MM.1S (cell line): ENCODE results near the gene KLHL28.

Experiments used
- DNase-seq: peaks from one replicate; pipeline ENCODE4 v3.0.0-alpha.2; 2015
- H2AFZ ChIP-seq: fragments of 300-600 bp; sonication (generic); 2 replicates; pipeline ENCODE4 v1.6.0; 2016; ENCODE audit warnings: antibody characterized with exemption, low read length
- H3F3A ChIP-seq: fragments of 300-600 bp; sonication (generic); 2 replicates; pipeline ENCODE4 v1.6.1; 2016; ENCODE audit warnings: mild to moderate bottlenecking, antibody characterized with exemption, low read length, moderate library complexity, mixed read lengths; ENCODE audit not compliant: insufficient read depth
- H3K27ac ChIP-seq: fragments of 300-600 bp; sonication (generic); 2 replicates; pipeline ENCODE4 v1.5.1; 2016; ENCODE audit warnings: mild to moderate bottlenecking, low read length
- H3K27me3 ChIP-seq: fragments of 300-600 bp; sonication (generic); replicated peaks from 2 replicates; pipeline ENCODE4 v1.6.0; 2016; ENCODE audit warnings: low read length; ENCODE audit not compliant: insufficient read depth
- H3K36me3 ChIP-seq: fragments of 300-600 bp; sonication (generic); replicated peaks from 2 replicates; pipeline ENCODE4 v1.6.1; 2016; ENCODE audit warnings: mild to moderate bottlenecking, low read length, mixed read lengths; ENCODE audit not compliant: insufficient read depth
- H3K4me1 ChIP-seq: fragments of 300-600 bp; sonication (generic); 2 replicates; pipeline ENCODE4 v1.6.1; 2016; ENCODE audit warnings: low read length, mixed read lengths
- H3K4me2 ChIP-seq: fragments of 300-600 bp; sonication (generic); 2 replicates; pipeline ENCODE4 v1.6.0; 2016; ENCODE audit warnings: low read depth, low read length
- H3K4me3 ChIP-seq: fragments of 300-600 bp; sonication (generic); 2 replicates; pipeline ENCODE4 v1.5.1; 2016; ENCODE audit warnings: low read length, mixed read lengths
- H3K79me2 ChIP-seq: fragments of 300-600 bp; sonication (generic); 2 replicates; pipeline ENCODE4 v1.6.1; 2016; ENCODE audit warnings: mixed run types, low read length, mixed read lengths
- H3K9ac ChIP-seq: fragments of 300-600 bp; sonication (generic); 2 replicates; pipeline ENCODE4 v1.6.1; 2016; ENCODE audit warnings: low read length, mixed read lengths
- H3K9me2 ChIP-seq: fragments of 300-600 bp; sonication (generic); replicated peaks from 2 replicates; pipeline ENCODE4 v1.6.1; 2016; ENCODE audit warnings: mild to moderate bottlenecking, low read length, mixed read lengths; ENCODE audit not compliant: insufficient read depth
- H3K9me3 ChIP-seq: fragments of 300-600 bp; sonication (generic); replicated peaks from 2 replicates; pipeline ENCODE4 v1.6.1; 2016; ENCODE audit warnings: mild to moderate bottlenecking, low read length, mixed read lengths; ENCODE audit not compliant: insufficient read depth
- H4K20me1 ChIP-seq: fragments of 300-600 bp; sonication (generic); 2 replicates; pipeline ENCODE4 v1.6.1; 2016; ENCODE audit warnings: mild to moderate bottlenecking, low read length, moderate library complexity, mixed read lengths; ENCODE audit not compliant: insufficient read depth
- EZH2 ChIP-seq: fragments of 300-600 bp; sonication (generic); optimal IDR thresholded peaks from 2 replicates; pipeline ENCODE3; 2017; ENCODE audit warnings: low read depth, mild to moderate bottlenecking, antibody characterized with exemption, low read length, mixed read lengths
- EZH2phosphoT487 ChIP-seq: fragments of 300-600 bp; sonication (generic); IDR thresholded peaks from 2 replicates; pipeline ENCODE4 v1.6.1; 2018; ENCODE audit warnings: antibody characterized with exemption, low read length
- TF ChIP-seq, protein P1 (sequence below): fragments of 300-600 bp; sonication (generic); IDR thresholded peaks from 2 replicates; pipeline ENCODE4 v1.5.1; 2016; ENCODE audit warnings: antibody characterized with exemption, low read length, mixed read lengths

KLHL28 gene

DNA sequence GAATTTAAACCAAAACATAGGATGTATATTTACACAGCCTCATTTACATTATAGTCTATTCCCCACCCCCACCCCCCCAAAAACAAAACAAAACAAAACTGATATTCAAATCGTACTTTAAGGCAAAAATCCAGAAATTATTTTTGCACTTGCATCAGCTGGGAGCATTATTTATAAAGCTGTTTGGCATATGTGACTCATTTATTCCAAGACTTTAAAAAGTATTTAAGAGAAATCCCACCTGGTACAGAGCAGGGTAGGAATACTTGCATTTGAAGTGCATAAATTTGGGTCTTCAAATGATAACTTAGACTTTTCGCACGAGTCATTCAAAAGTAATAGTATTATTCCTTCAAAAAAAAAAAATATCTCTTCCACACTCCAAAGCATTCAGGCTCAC is 1.1 kb downstream of the KLHL28 start:
- H3K4me2 ChIP-seq = peak overlapping the region; percentile 63
- H3K27me3 ChIP-seq = no peaks in the 10 kb centered on the region
- no peaks in the 10 kb centered on the region for H4K20me1 ChIP-seq
- H3K27ac ChIP-seq = peak overlapping the region; percentile 88; the same call in 1 of the 2 replicates
- peaks cover 63% of the 10 kb centered on the region for H3K79me2 ChIP-seq
- peak overlapping the region; percentile 88 for H3K4me3 ChIP-seq
- H3K9ac ChIP-seq = peak overlapping the region; percentile 80; the same call in 1 of the 2 replicates
- 0 out of 2 replicates have a peak, but pooled peaks cover 12% of the 10 kb centered on the region for H3F3A ChIP-seq
- DNase-seq = no peak
- H3K9me3 ChIP-seq = no peaks in the 10 kb centered on the region
- H3K36me3 ChIP-seq = no peaks in the 10 kb centered on the region
- no peak overlapping the region for H2AFZ ChIP-seq
- TF ChIP-seq EZH2 = no peak
- TF ChIP-seq EZH2phosphoT487 = no peak
- peaks cover 10% of the 10 kb centered on the region; the same call in 1 of the 2 replicates for H3K4me1 ChIP-seq
- H3K9me2 ChIP-seq = no peaks in the 10 kb centered on the region

DNA sequence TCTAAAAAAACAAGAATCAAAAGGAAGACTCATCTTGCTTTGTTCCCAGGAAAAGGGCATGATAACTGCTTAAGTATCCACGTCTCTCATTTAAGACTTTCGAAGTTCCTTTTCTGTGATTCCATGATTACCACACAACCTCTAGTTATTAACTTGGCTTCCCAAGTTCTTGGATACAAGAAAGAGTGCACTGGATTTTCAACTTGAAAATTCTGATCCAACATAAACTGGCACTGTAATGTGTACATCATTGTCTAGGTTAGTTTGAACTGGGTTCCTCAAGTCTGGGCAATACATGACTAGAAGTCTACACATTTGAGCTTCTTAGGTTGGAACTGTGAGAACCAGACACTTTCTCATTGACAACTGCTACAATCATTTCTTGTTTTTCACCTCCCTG is 1.6 kb downstream of the KLHL28 start:
- Histone ChIP-seq H3K36me3 (no peaks in the 10 kb centered on the region), H3K27ac (no peak overlapping the region; the same call in 1 of the 2 replicates), H3K4me2 (peak overlapping the region; percentile 63), H3K4me1 (peaks cover 10% of the 10 kb centered on the region; the same call in 1 of the 2 replicates), H3K9ac (no peak overlapping the region; the same call in 1 of the 2 replicates), H3K27me3 (no peaks in the 10 kb centered on the region), H2AFZ (no peak overlapping the region), H3K9me3 (no peaks in the 10 kb centered on the region), H3K9me2 (no peaks in the 10 kb centered on the region), H4K20me1 (no peaks in the 10 kb centered on the region), H3K4me3 (peak overlapping the region; percentile 88), H3K79me2 (peaks cover 67% of the 10 kb centered on the region), H3F3A (0 out of 2 replicates have a peak, but pooled peaks cover 12% of the 10 kb centered on the region)
- TF ChIP-seq EZH2phosphoT487 (no peak), EZH2 (no peak)
- TF ChIP-seq, protein P1, sequence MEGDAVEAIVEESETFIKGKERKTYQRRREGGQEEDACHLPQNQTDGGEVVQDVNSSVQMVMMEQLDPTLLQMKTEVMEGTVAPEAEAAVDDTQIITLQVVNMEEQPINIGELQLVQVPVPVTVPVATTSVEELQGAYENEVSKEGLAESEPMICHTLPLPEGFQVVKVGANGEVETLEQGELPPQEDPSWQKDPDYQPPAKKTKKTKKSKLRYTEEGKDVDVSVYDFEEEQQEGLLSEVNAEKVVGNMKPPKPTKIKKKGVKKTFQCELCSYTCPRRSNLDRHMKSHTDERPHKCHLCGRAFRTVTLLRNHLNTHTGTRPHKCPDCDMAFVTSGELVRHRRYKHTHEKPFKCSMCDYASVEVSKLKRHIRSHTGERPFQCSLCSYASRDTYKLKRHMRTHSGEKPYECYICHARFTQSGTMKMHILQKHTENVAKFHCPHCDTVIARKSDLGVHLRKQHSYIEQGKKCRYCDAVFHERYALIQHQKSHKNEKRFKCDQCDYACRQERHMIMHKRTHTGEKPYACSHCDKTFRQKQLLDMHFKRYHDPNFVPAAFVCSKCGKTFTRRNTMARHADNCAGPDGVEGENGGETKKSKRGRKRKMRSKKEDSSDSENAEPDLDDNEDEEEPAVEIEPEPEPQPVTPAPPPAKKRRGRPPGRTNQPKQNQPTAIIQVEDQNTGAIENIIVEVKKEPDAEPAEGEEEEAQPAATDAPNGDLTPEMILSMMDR = no peak
- DNase-seq = no peak

DNA sequence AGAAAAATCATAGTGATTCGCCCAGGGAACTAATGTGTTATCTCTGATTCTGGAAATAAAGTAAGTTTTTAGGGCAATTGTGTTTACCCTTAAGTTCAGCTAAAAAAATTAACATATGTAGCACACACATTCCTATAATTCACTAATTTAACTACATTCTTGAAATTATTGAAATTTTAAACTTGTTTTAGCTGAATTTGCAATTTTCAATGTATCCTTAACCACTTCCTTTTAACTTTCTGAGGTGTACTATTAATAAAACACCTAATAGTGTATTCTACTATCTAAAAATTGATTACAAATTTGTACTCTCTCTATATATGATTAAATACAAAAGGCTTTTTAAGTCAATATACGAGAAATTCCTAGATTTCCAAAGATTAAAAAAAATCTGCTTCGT is 2.2 kb downstream of the KLHL28 start:
- no peak for DNase-seq
- peak overlapping the region; percentile 88 for H3K4me3 ChIP-seq
- no peaks in the 10 kb centered on the region for H3K27me3 ChIP-seq

More for the DNA sequence above, 2.2 kb downstream of the KLHL28 start:
- no peaks in the 10 kb centered on the region for H3K36me3 ChIP-seq
- H3K9me3 ChIP-seq = no peaks in the 10 kb centered on the region
- peaks cover 10% of the 10 kb centered on the region; the same call in 1 of the 2 replicates for H3K4me1 ChIP-seq
- H4K20me1 ChIP-seq = no peaks in the 10 kb centered on the region
- H3K9me2 ChIP-seq = no peaks in the 10 kb centered on the region
- H3K27ac ChIP-seq = no peak overlapping the region
- TF ChIP-seq, protein P1 = no peak
- TF ChIP-seq EZH2 = no peak
- TF ChIP-seq EZH2phosphoT487 = no peak
- H2AFZ ChIP-seq = no peak overlapping the region
- peaks cover 67% of the 10 kb centered on the region for H3K79me2 ChIP-seq
- H3K9ac ChIP-seq = no peak overlapping the region
- H3F3A ChIP-seq = 0 out of 2 replicates have a peak, but pooled peaks cover 12% of the 10 kb centered on the region
- peak overlapping the region; percentile 63 for H3K4me2 ChIP-seq
